GM19240 (cell line): ENCODE measurements around the gene LYRM9.
A peak's percentile ranks its signal among the peaks of the same experiment; 100 is the strongest.
"Not testable (repeated sequence)": the region's sequence is repeated elsewhere in the genome, so short reads cannot be mapped to it uniquely, and the experiment has no call there.

Experiments
- DNase-seq: peaks from one replicate; pipeline ENCODE4 v3.0.0; 2011; ENCODE audit warnings: low spot score; ENCODE audit not compliant: insufficient read length

Gene LYRM9

GRCh38 chr17:27892866-27893769 lies at the start of gene LYRM9:
Gene LYRM9, minus strand, starts transcription at chr17:27893365. Its CDS starts 10,671 bp downstream, at chr17:27882694.
- peak; percentile 80 for DNase-seq

GRCh38 chr17:27940503-27941428 lies 47.6 kb upstream of the LYRM9 start:
- DNase-seq: no peak

GRCh38 chr17:27939474-27940465 lies 46.6 kb upstream of the LYRM9 start:
- DNase-seq: no peak

GRCh38 chr17:27938864-27939263 lies 45.7 kb upstream of the LYRM9 start:
- no peak for DNase-seq

GRCh38 chr17:27938241-27938640 lies 45.1 kb upstream of the LYRM9 start:
- DNase-seq: no peak

GRCh38 chr17:27937025-27937546 lies 43.9 kb upstream of the LYRM9 start:
- no peak for DNase-seq

- DNase-seq: no peak
Measured at GRCh38 chr17:27930000-27930399, 36.8 kb upstream of the LYRM9 start.

GRCh38 chr17:27928587-27928986 lies 35.4 kb upstream of the LYRM9 start:
- DNase-seq: no peak

- DNase-seq: no peak
Measured at GRCh38 chr17:27927781-27928180, 34.6 kb upstream of the LYRM9 start.

- DNase-seq: no peak
Measured at GRCh38 chr17:27921599-27921998, 28.4 kb upstream of the LYRM9 start.

GRCh38 chr17:27921077-27921476 lies 27.9 kb upstream of the LYRM9 start:
- no peak for DNase-seq

GRCh38 chr17:27920569-27920968 lies 27.4 kb upstream of the LYRM9 start:
- no peak for DNase-seq

- no peak for DNase-seq
Measured at GRCh38 chr17:27919079-27919478, 25.9 kb upstream of the LYRM9 start.

GRCh38 chr17:27918498-27918897 lies 25.3 kb upstream of the LYRM9 start:
- no peak for DNase-seq

- no peak for DNase-seq
Measured at GRCh38 chr17:27917000-27917399, 23.8 kb upstream of the LYRM9 start.

- DNase-seq: no peak
Measured at GRCh38 chr17:27915709-27916108, 22.5 kb upstream of the LYRM9 start.

GRCh38 chr17:27914382-27914781 lies 21.2 kb upstream of the LYRM9 start:
- no peak for DNase-seq

GRCh38 chr17:27912964-27913363 lies 19.8 kb upstream of the LYRM9 start:
- no peak for DNase-seq

- not testable (repeated sequence) for DNase-seq
Measured at GRCh38 chr17:27912299-27912698, 19.1 kb upstream of the LYRM9 start.

- no peak for DNase-seq
Measured at GRCh38 chr17:27907976-27908558, 14.9 kb upstream of the LYRM9 start.
